ENCODE data around the gene KCNIP1.

DNA sequence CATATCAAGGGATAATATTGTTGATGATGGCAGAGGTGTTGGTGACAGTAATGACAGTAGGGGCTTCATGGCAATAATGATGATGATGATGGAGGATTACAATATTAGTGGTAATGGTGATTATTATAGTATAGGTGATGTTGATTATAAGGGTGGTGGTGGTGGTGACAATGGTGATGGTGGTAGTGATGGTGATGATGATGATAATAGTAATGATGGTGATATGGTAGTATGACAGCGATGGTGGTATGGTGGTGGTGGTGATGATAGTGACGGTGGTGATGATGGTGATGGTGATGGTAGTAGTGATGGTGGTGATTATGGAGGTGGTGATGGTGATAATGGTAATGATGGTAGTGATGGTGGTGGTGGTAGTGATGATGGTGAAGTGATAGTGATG lies 13.6 kb downstream of the KCNIP1 start:
- no peak for TF ChIP-seq EP300 (IDR thresholded peaks at IDR 0.05)
- no peak for TF ChIP-seq POLR2A (IDR thresholded peaks at IDR 0.05; ENCODE audit: low read length)
- TF ChIP-seq, protein P1, sequence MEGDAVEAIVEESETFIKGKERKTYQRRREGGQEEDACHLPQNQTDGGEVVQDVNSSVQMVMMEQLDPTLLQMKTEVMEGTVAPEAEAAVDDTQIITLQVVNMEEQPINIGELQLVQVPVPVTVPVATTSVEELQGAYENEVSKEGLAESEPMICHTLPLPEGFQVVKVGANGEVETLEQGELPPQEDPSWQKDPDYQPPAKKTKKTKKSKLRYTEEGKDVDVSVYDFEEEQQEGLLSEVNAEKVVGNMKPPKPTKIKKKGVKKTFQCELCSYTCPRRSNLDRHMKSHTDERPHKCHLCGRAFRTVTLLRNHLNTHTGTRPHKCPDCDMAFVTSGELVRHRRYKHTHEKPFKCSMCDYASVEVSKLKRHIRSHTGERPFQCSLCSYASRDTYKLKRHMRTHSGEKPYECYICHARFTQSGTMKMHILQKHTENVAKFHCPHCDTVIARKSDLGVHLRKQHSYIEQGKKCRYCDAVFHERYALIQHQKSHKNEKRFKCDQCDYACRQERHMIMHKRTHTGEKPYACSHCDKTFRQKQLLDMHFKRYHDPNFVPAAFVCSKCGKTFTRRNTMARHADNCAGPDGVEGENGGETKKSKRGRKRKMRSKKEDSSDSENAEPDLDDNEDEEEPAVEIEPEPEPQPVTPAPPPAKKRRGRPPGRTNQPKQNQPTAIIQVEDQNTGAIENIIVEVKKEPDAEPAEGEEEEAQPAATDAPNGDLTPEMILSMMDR (IDR thresholded peaks at IDR 0.05): no peak
- no peak for TF ChIP-seq CHD2 (IDR thresholded peaks at IDR 0.05; ENCODE audit: low read length, partially characterized antibody)
- TF ChIP-seq ZFP36 (IDR thresholded peaks at IDR 0.05; ENCODE audit: borderline replicate concordance, partially characterized antibody): no peak
- no peak for TF ChIP-seq MAFK (IDR thresholded peaks at IDR 0.05; ENCODE audit: partially characterized antibody)
- no peak for TF ChIP-seq JUN (IDR thresholded peaks at IDR 0.05)
- no peak for TF ChIP-seq RNF2 (IDR thresholded peaks at IDR 0.05; ENCODE audit: borderline replicate concordance, low read depth)
- TF ChIP-seq, protein P2, sequence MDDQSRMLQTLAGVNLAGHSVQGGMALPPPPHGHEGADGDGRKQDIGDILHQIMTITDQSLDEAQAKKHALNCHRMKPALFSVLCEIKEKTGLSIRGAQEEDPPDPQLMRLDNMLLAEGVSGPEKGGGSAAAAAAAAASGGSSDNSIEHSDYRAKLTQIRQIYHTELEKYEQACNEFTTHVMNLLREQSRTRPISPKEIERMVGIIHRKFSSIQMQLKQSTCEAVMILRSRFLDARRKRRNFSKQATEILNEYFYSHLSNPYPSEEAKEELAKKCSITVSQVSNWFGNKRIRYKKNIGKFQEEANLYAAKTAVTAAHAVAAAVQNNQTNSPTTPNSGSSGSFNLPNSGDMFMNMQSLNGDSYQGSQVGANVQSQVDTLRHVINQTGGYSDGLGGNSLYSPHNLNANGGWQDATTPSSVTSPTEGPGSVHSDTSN (IDR thresholded peaks at IDR 0.05): no peak
- TF ChIP-seq, protein P3, sequence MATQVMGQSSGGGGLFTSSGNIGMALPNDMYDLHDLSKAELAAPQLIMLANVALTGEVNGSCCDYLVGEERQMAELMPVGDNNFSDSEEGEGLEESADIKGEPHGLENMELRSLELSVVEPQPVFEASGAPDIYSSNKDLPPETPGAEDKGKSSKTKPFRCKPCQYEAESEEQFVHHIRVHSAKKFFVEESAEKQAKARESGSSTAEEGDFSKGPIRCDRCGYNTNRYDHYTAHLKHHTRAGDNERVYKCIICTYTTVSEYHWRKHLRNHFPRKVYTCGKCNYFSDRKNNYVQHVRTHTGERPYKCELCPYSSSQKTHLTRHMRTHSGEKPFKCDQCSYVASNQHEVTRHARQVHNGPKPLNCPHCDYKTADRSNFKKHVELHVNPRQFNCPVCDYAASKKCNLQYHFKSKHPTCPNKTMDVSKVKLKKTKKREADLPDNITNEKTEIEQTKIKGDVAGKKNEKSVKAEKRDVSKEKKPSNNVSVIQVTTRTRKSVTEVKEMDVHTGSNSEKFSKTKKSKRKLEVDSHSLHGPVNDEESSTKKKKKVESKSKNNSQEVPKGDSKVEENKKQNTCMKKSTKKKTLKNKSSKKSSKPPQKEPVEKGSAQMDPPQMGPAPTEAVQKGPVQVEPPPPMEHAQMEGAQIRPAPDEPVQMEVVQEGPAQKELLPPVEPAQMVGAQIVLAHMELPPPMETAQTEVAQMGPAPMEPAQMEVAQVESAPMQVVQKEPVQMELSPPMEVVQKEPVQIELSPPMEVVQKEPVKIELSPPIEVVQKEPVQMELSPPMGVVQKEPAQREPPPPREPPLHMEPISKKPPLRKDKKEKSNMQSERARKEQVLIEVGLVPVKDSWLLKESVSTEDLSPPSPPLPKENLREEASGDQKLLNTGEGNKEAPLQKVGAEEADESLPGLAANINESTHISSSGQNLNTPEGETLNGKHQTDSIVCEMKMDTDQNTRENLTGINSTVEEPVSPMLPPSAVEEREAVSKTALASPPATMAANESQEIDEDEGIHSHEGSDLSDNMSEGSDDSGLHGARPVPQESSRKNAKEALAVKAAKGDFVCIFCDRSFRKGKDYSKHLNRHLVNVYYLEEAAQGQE (IDR thresholded peaks at IDR 0.05): no peak
- TF ChIP-seq, protein P4, sequence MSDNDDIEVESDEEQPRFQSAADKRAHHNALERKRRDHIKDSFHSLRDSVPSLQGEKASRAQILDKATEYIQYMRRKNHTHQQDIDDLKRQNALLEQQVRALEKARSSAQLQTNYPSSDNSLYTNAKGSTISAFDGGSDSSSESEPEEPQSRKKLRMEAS (IDR thresholded peaks at IDR 0.05): no peak
